Measurements from ENCODE around the gene INPP4B. TPM values are rescaled to one million over a fixed set of nuclear protein-coding genes. Genes with fewer than 3 reads are reported as not detected.

INPP4B gene
- total RNA-seq, 1 experiment from 2014 or later, result 0.07 TPM

GRCh38 chr4:142097015-142097414, 749.1 kb downstream of the INPP4B start:
- H3K79me2 ChIP-seq (ENCODE audit: insufficient read depth, low read length), result no peaks in the 10 kb centered on the region
- no peaks in the 10 kb centered on the region for H3K79me1 ChIP-seq (ENCODE audit: insufficient read depth, low read depth, low read length, poor library complexity, severe bottlenecking)
- no peaks in the 10 kb centered on the region for H3K27me3 Mint-ChIP-seq (ENCODE audit: low read depth)
- no peak overlapping the region for H4K91ac ChIP-seq (ENCODE audit: insufficient read length, low read depth, low read length)
- H2AFZ ChIP-seq (ENCODE audit: low read length), result no peak overlapping the region
- H4K8ac ChIP-seq (replicated peaks; ENCODE audit: insufficient read length, low read depth, low read length), result no peak overlapping the region
- no peak overlapping the region for H3K4ac ChIP-seq (ENCODE audit: low read depth, low read length)
- H4K5ac ChIP-seq (ENCODE audit: insufficient read length, low read depth, low read length), result no peak overlapping the region
- no peak overlapping the region for H2AK5ac ChIP-seq (ENCODE audit: insufficient read length, low read length)
- H2BK5ac ChIP-seq (ENCODE audit: insufficient read length, low read length), result no peak overlapping the region
- H3K4me1 ChIP-seq (ENCODE audit: insufficient read depth, low read length), result no peaks in the 10 kb centered on the region
- H3K56ac ChIP-seq (ENCODE audit: insufficient read length, low read depth, low read length), result no peak overlapping the region
- no peaks in the 10 kb centered on the region for H3K27me3 ChIP-seq (ENCODE audit: insufficient read depth, low read length)
- H2BK12ac ChIP-seq (ENCODE audit: insufficient read length, low read depth, low read length), result no peak overlapping the region
- H3K23ac ChIP-seq (ENCODE audit: insufficient read length, low read depth, low read length), result no peak overlapping the region
- H3K14ac ChIP-seq (ENCODE audit: insufficient read depth, low read length), result no peak overlapping the region
- no peak overlapping the region for H3K4me2 ChIP-seq (ENCODE audit: insufficient read depth, insufficient read length, low read length)
- no peak overlapping the region for H3K27ac Mint-ChIP-seq
- no peak overlapping the region for H3K27ac ChIP-seq (ENCODE audit: insufficient read length, low read depth, low read length)
- H3K9me3 Mint-ChIP-seq, result no peaks in the 10 kb centered on the region
- no peak overlapping the region for H2BK120ac ChIP-seq (ENCODE audit: low read depth, low read length, poor library complexity, severe bottlenecking)
- no peaks in the 10 kb centered on the region for H3K4me1 Mint-ChIP-seq
- no peaks in the 10 kb centered on the region for H3K36me3 Mint-ChIP-seq (ENCODE audit: insufficient read depth in 1 of 3, low read depth in 3 of 3)
- WGBS (ENCODE audit: extremely low coverage, insufficient read length, low lambda C conversion rate), result no CpG with 5 or more reads among the region's 3 CpGs
- H3K9me3 ChIP-seq (ENCODE audit: control insufficient read depth, low read depth, low read length), result no peaks in the 10 kb centered on the region
- H2BK20ac ChIP-seq (ENCODE audit: low read depth, low read length, poor library complexity, severe bottlenecking), result no peak overlapping the region
- H3K4me3 Mint-ChIP-seq, result no peak overlapping the region
- H3T11ph ChIP-seq (ENCODE audit: low read length), result no peak overlapping the region
- H3K23me2 ChIP-seq (ENCODE audit: insufficient read length, low read depth, low read length, poor library complexity, severe bottlenecking), result no peaks in the 10 kb centered on the region
- no peak for DNase-seq
- no peak overlapping the region for H3K9ac ChIP-seq (ENCODE audit: extremely low read depth, insufficient read length, low read length)
- no peak overlapping the region for H2BK15ac ChIP-seq (ENCODE audit: low read depth, low read length)
- H3K18ac ChIP-seq (ENCODE audit: insufficient read length, low read depth, low read length), result no peak overlapping the region
- no peak for TF ChIP-seq CTCF (conservative IDR thresholded peaks at IDR 0.05)
- H4K20me1 ChIP-seq (ENCODE audit: control insufficient read depth, insufficient read depth, insufficient read length), result no peaks in the 10 kb centered on the region

Measured in H9 (cell line).